ENCODE data around the gene MEI4.
A peak's percentile ranks its signal among the peaks of the same experiment; 100 is the strongest.
"Not testable (repeated sequence)": the region's sequence is repeated elsewhere in the genome, so short reads cannot be mapped to it uniquely, and the experiment has no call there.

The MEI4 gene, protein sequence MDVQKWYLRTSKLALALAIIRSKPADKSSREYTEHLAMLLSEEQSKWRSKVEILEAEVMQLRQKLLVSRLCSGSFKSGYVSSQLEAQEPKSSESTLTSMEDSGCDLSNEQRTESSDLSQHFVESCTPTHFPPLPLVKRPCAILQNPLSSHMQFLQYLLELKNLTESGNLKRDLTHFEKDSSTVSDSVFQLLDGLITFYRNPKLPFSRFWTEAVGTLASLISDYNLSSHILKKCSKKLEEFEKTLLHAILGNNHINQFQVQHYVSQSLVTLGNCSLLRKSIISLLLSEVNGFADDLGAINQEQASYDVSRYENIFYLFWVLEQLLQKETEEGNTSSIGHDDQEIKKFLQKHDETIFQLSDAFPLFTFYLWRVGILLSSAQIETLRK

DNA sequence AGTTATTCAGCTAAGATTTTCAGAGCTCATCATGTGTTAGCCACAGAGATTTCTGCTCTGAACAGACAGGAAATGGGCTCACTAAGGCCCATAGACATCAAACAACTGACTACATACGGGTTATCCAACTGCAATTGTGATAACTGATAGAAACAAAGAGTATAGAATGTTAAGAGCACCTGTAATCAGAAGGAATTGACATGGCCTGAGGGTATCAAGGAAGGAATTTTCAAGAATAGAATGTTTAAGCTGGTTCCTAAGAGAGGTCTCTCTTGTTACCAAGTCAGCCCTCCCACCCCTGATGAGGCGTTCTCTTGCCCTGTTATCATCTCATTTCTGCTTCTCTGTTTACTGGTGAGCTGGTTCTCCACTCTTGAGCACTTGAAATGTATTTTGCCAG lies at the start of gene MEI4:
Gene MEI4, plus strand, starts transcription at position 301 of the 400 bp plus-strand sequence. CDS start 37,633 bp downstream, outside the sequence.
- DNase-seq (ENCODE audit: low spot score), result no peak

DNA sequence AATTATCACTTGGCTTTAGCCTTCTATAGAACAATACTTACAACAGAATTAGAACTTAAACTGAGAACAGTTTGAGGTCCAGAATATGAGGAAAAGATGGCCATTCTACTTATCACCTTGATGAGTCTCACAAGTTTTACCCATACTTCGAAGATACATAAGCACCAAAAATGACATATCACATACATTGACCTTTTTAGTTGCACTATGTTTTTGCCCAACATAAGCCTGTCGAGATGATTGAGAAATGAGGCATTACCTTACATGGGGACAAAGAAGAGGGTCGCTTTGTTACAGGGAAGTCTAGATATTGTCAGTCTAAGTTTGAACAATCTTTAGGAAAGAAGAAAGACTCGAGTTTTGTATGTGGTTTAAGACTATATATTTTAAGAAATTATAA lies 48.4 kb upstream of the MEI4 start:
- no peak for DNase-seq (ENCODE audit: low spot score)

- no peak for DNase-seq (ENCODE audit: low spot score)
Observed at GRCh38 chr6:77607004-77607403, 45.8 kb upstream of the MEI4 start.

DNA sequence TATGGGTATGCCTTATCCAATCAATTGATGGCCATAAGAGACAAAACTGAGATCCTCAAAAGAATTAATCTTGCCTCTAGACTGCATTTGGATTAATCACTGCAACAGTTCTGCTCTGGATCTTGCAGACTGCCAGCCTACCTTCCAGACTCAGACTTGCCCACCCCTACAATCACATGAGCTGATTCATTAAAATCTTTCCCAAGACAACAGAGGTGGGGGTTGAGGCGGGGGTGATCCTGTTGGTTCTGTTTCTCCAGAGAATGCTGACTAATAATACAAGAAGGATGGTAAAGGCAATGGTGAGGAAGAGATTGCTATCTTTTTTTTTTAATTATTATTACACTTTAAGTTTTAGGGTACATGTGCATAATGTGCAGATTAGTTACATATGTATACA lies 43.7 kb upstream of the MEI4 start:
- DNase-seq (ENCODE audit: low spot score), result no peak

DNA sequence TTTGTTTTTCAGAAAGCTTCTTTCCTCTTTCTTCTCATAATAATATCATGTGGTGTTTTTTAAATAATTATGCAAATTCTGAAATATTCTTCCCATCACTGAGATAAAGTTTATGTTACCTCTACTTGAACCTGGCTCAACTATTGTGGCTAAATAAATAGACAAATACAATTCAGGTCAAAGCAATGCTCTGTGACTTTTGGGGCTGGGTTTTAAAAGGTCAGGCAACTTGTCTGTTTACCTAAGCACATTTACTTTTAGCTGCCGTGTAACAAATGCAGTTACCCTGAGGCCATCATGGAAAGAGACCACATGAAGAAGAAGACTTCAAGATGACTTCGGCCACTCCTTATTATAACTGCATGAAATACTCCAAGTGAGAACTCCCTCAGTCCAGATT lies 33.7 kb upstream of the MEI4 start:
- no peak for DNase-seq (ENCODE audit: low spot score)

GRCh38 chr6:77620278-77620882 lies 32.5 kb upstream of the MEI4 start:
- DNase-seq (ENCODE audit: low spot score), result peak; percentile 18

- DNase-seq (ENCODE audit: low spot score), result no peak
Observed at GRCh38 chr6:77624515-77624914, 28.3 kb upstream of the MEI4 start.

DNA sequence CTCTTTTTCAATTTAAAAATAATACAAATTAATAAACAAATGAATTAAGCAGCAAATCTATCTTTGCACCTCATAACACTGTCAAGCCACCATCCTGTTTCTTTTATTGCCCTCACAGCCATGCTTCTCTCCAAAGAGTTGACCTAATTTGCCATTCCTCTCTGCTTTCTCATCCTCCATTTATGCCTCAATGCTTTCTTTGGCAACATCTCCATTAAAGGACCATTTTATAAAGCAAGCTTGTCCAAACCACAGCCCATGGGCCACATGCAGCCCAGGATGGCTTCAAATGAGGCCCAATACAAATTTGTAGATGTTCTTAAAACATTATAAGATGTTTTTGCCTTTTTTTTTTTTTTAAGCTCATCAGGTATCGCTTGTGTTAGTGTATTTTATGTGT lies 26.4 kb upstream of the MEI4 start:
- DNase-seq (ENCODE audit: low spot score), result no peak

DNA sequence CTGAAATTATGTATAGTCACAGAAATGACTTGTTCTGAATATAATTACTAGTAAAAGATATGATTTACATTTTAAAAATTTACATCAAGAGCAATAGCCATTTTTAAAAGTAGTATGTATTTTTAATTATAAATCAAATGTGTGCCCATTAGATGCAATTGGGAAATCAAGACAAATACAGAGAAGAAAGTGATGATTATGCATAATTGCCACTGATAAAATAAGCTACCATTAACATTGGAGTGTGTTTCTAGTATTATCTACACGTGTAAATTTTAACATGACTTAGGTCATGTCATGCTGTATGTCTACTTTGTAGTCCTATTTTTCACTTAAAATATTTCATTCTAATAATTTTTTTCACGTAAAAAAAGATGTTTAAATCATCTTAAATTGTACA lies 22.8 kb upstream of the MEI4 start:
- DNase-seq (ENCODE audit: low spot score), result no peak

GRCh38 chr6:77633471-77633870 lies 19.4 kb upstream of the MEI4 start:
- DNase-seq (ENCODE audit: low spot score), result no peak

GRCh38 chr6:77633993-77634715 lies 18.7 kb upstream of the MEI4 start:
- no peak for DNase-seq (ENCODE audit: low spot score)

GRCh38 chr6:77638129-77638830 lies 14.6 kb upstream of the MEI4 start:
- no peak for DNase-seq (ENCODE audit: low spot score)

DNA sequence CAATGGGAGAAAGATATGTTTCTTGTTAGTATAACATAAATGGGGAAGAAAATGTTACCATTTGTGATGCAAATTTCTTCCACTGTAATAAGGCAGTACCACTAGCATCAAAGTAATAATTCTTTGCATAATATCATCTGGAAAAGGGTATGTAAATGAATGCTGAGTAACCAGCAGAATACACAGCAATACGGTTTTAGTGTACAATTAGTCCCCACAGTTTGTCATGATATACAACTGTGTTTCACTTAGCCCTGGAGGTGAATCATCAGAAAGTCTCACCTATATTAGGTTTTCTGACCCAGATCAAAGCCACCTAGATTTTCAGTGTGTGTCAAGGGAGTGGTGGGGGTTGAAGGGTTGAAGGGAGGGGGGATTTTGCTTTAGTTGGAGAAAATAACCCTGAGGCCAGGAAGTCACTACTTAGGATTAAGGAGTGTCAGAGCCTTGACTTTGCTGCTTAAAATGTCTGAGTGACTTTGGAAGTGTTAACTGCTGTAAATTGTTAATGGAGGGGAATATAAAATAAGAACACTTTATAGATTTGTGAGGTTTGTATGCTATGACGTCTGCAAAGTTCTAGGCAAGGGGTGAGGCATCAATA lies 8.6 kb upstream of the MEI4 start:
- no peak for DNase-seq (ENCODE audit: low spot score)

DNA sequence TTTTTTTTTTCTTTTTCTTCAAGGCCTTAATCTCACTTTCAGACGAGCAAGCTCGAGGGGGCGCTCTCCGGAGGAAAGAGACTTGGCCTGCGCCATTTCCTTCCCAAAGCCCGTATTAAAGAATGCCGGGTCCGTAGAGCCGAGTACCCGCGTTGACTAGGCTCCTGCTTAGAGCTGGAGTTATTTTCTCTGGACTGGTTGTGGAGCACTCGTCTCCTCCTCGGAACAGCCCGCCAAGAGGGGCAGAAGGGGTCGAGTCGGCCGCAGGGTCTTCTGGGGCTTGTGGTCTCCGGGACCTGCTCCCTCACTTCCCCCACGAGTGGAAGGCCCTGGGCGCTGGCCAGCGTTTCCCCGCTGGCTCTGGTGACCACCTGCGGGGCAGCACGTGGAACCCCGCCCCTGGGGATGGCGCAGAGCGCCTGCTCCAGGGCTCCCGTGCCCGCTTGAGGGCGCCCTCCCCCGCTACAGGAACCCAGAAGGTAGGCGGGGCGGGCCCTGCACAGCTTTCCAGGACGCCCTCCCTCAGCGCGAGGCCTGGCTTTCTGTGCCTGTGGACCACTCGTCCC lies 2.7 kb upstream of the MEI4 start:
- DNase-seq (ENCODE audit: low spot score), result no peak

DNA sequence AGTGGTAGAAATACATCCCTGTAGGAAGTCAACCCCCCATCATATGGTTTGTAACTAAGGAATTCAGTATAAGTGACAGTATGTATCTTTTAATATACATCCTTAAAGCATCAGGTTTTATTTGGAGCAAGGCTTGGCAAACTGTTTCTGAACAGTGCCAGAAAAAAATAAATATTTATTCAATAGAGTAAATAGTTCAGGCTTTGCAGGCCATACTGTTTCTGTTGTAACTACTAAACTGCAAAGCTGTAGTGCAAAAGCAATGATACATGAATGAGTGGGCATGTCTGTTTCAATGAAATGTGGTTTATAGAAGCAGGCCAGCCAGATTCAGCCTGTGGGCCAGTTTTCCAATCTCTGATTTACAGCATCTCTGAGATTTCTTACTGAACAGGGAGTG lies 977 bp downstream of the MEI4 start:
- no peak for DNase-seq (ENCODE audit: low spot score)

DNA sequence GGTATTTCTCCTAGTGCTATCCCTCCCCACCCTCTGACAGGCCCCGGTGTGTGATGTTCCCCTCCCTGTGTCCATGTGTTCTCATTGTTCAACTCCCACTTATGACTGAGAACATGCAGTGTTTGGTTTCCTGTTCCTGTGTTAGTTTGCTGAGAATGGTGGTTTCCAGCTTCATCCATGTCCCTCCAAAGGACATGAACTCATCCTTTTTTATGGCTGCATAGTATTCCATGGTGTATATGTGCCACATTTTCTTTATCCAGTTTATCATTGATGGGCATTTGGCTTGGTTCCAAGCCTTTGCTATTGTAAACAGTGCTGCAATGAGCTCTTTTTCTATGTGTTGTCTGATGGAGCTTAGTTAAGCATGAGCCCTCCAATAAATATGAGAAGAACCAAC lies 2.2 kb downstream of the MEI4 start:
- not testable (repeated sequence) for DNase-seq (ENCODE audit: low spot score)

DNA sequence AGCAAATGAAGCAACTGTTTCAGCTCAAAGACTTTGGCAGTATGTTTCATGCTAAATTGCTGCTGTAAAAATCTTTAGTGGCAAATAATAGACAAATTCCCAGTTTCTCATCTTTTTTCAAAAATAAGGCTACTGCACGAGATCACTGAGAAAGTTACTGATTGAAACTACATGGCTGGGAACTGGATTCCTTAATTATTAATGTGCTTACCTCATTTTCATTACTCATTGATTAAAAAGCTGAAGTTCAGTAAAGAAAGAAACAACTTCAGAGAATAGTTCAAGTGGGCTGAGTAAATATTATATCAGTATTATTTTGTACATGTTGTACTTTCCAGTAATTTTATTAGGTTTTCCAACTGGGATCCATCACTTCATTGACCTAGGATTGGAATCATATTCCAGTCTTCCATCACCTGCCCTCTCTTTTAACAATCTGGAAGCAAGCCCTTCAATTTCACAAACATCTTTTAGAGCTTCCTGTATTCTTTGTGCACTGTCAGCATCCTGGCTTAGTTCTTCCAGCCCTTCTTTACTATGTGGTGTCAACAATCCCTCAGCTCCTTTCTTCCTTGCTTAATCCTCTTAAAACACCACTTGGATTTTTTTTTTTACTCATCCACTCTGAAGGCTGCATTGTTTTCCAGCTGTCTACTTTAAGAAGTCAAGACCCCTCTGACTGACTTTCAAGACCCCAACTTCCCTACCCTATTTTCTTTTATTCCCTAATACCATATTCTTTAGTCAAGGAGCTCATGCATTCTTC lies 4.3 kb downstream of the MEI4 start:
- DNase-seq (ENCODE audit: low spot score), result no peak

- no peak for DNase-seq (ENCODE audit: low spot score)
Observed at GRCh38 chr6:77666340-77666739, 13.5 kb downstream of the MEI4 start.

GRCh38 chr6:77666846-77667245 lies 14.0 kb downstream of the MEI4 start:
- DNase-seq (ENCODE audit: low spot score), result no peak

- DNase-seq (ENCODE audit: low spot score), result no peak
Observed at GRCh38 chr6:77669913-77670312, 17.1 kb downstream of the MEI4 start.

DNA sequence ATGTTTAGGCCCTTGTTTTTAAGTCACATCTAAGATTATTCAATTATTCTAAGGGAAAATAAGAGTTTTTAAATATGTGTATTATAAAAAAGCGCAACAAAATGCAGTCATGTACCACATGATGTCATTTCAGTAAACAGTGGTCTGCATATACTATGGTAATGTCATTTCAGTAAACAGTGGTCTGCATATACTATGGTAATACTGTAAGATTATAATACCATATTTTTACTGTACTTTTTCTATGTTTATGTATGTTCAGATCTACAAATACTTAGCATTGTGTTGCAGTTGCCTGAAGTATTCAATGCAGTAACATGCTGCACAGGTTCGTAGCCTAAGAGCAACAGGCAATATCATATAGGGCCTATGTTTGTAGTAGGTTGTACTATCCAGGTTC lies 21.4 kb downstream of the MEI4 start:
- DNase-seq (ENCODE audit: low spot score), result no peak

Data from HuH-7 (cell line).